PC-3 (cell line): ENCODE measurements around the gene TMEM229A. TPM values are rescaled to one million over a fixed set of nuclear protein-coding genes. Genes with fewer than 3 reads are reported as not detected.

Experiments used
- ATAC-seq: fragments of 200-7000 bp; cut with Tn5 transposase; 2 replicates; pipeline ENCODE4 v1.9.1; 2020; ENCODE audit warnings: mild to moderate bottlenecking, moderate library complexity
- BruUV-seq: library from RNA; stranded (reverse); fragments of 400-500 nt; replicated peaks from 2 replicates; lab custom pipeline; 2021; lab: Mats Ljungman, UMichigan
- CTCF ChIA-PET: fragments of 300-600 bp; sonication (Branson Sonifier 250); formaldehyde crosslinking; loops from one replicate; lab custom pipeline; 2022; ENCODE audit warnings: antibody characterized with exemption; lab: Charles Lee
- POLR2A ChIA-PET: fragments of 300-600 bp; sonication (Branson Sonifier 250); formaldehyde crosslinking; loops from one replicate; lab custom pipeline; 2022; ENCODE audit warnings: antibody characterized with exemption; ENCODE audit not compliant: unreplicated experiment; lab: Charles Lee
- DNase-seq: peaks from one replicate; pipeline ENCODE4 v3.0.0-alpha.2; 2015
- H2AFZ ChIP-seq: fragments of 300-600 bp; sonication (generic); 2 replicates; pipeline ENCODE4 v1.6.0; 2016; ENCODE audit warnings: antibody characterized with exemption, low read length
- H3F3A ChIP-seq: fragments of 300-600 bp; sonication (generic); one replicate; pipeline ENCODE4 v1.6.0; 2017; ENCODE audit warnings: antibody characterized with exemption, low read length, control low read depth, mild to moderate bottlenecking; ENCODE audit not compliant: unreplicated experiment
- H3K27ac ChIP-seq: fragments of 300-600 bp; sonication (generic); 2 replicates; pipeline ENCODE4 v1.5.1; 2016; ENCODE audit warnings: mild to moderate bottlenecking, low read length
- H3K27me3 ChIP-seq: fragments of 300-600 bp; sonication (generic); 2 replicates; pipeline ENCODE4 v1.6.1; 2016; ENCODE audit warnings: low read length, mixed read lengths
- H3K36me3 ChIP-seq: fragments of 300-600 bp; sonication (generic); 2 replicates; pipeline ENCODE4 v1.6.1; 2016; ENCODE audit warnings: low read depth, mixed run types, low read length, mixed read lengths
- H3K4me1 ChIP-seq: fragments of 300-600 bp; sonication (generic); 2 replicates; pipeline ENCODE4 v1.5.1; 2016; ENCODE audit warnings: low read length; ENCODE audit not compliant: insufficient read depth
- H3K4me2 ChIP-seq: fragments of 300-600 bp; sonication (generic); 2 replicates; pipeline ENCODE4 v1.6.0; 2016; ENCODE audit warnings: low read length
- H3K4me3 ChIP-seq: fragments of 300-600 bp; sonication (generic); 2 replicates; pipeline ENCODE4 v1.5.1; 2016; ENCODE audit warnings: mild to moderate bottlenecking, low read length, mixed read lengths
- H3K79me2 ChIP-seq: fragments of 300-600 bp; sonication (generic); 2 replicates; pipeline ENCODE4 v1.6.1; 2017; ENCODE audit warnings: low read length, mixed read lengths
- H3K9ac ChIP-seq: fragments of 300-600 bp; sonication (generic); 2 replicates; pipeline ENCODE4 v1.6.0; 2016; ENCODE audit warnings: mild to moderate bottlenecking, low read length
- H3K9me2 ChIP-seq: fragments of 300-600 bp; sonication (generic); replicated peaks from 2 replicates; pipeline ENCODE4 v1.6.1; 2016; ENCODE audit warnings: mixed run types, low read length, mixed read lengths
- H3K9me3 ChIP-seq: fragments of 300-600 bp; sonication (generic); 2 replicates; pipeline ENCODE4 v1.6.1; 2016; ENCODE audit warnings: low read length, mixed read lengths
- H4K20me1 ChIP-seq: fragments of 300-600 bp; sonication (generic); 2 replicates; pipeline ENCODE4 v1.6.1; 2016; ENCODE audit warnings: low read length, mixed read lengths
- EZH2 ChIP-seq: fragments of 300-600 bp; sonication (generic); IDR thresholded peaks from one replicate; pipeline ENCODE4 v1.6.1; 2017; ENCODE audit warnings: antibody characterized with exemption, mild to moderate bottlenecking, low read length; ENCODE audit not compliant: unreplicated experiment
- EZH2phosphoT487 ChIP-seq: fragments of 300-600 bp; sonication (generic); IDR thresholded peaks from 2 replicates; pipeline ENCODE4 v1.6.1; 2018; ENCODE audit warnings: mild to moderate bottlenecking, antibody characterized with exemption, low read length, borderline replicate concordance
- intact Hi-C: fragments of 100-400 bp; cut with micrococcal nuclease; formaldehyde crosslinking; loops from 2 replicates; pipeline ENCODE4 v1.9.0; 2023
- total RNA-seq: library from RNA; depleted of rRNA; stranded (reverse); fragments of >200 nt; gene quantifications from 2 replicates; pipeline ENCODE4 v1.2.3, GENCODE V29; 2014
- TF ChIP-seq, protein P1 (sequence below): fragments of 300-600 bp; sonication (generic); conservative IDR thresholded peaks from 2 replicates; pipeline ENCODE4 v1.5.1; 2017; ENCODE audit warnings: antibody characterized with exemption, low read depth, mild to moderate bottlenecking, low read length

TMEM229A gene
- total RNA-seq, 1 experiment from 2014 or later, result not detected

DNA sequence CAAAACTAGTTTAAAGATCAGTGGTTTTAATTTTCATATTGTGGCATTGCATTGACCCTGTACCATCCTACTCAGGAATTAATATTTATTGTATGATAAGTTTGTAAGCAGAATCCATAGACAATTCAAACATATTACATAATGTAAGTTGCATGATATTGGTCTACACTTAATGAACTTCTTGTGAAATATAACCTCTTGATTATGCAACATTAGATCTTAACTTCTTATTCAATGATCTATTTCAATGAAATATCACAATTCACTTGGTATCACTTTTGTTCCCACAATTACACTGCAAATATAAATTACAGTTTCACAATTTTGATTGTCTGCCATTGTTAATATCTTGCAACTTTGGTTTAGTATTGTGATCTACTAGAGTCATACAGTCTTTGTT, 44.0 kb upstream of the TMEM229A start:
- no peaks in the 10 kb centered on the region for H4K20me1 ChIP-seq
- no peak overlapping the region for H2AFZ ChIP-seq
- intact Hi-C loops, result no loop called here
- DNase-seq (no peak), ATAC-seq (no peak)
- peaks cover 14% of the 10 kb centered on the region for H3K4me1 ChIP-seq
- H3K27ac ChIP-seq, result no peak overlapping the region
- no peak overlapping the region for H3K9ac ChIP-seq
- no peak overlapping the region for H3K4me3 ChIP-seq
- H3K9me2 ChIP-seq, result no peaks in the 10 kb centered on the region
- CTCF ChIA-PET, result no interaction called here
- TF ChIP-seq EZH2phosphoT487 (no peak), EZH2 (no peak)
- TF ChIP-seq, protein P1, sequence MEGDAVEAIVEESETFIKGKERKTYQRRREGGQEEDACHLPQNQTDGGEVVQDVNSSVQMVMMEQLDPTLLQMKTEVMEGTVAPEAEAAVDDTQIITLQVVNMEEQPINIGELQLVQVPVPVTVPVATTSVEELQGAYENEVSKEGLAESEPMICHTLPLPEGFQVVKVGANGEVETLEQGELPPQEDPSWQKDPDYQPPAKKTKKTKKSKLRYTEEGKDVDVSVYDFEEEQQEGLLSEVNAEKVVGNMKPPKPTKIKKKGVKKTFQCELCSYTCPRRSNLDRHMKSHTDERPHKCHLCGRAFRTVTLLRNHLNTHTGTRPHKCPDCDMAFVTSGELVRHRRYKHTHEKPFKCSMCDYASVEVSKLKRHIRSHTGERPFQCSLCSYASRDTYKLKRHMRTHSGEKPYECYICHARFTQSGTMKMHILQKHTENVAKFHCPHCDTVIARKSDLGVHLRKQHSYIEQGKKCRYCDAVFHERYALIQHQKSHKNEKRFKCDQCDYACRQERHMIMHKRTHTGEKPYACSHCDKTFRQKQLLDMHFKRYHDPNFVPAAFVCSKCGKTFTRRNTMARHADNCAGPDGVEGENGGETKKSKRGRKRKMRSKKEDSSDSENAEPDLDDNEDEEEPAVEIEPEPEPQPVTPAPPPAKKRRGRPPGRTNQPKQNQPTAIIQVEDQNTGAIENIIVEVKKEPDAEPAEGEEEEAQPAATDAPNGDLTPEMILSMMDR, result no peak
- no peaks in the 10 kb centered on the region for H3K79me2 ChIP-seq
- POLR2A ChIA-PET, result no interaction called here
- no peak overlapping the region for H3K4me2 ChIP-seq
- no peaks in the 10 kb centered on the region for H3K36me3 ChIP-seq
- H3K9me3 ChIP-seq, result no peaks in the 10 kb centered on the region
- no peaks in the 10 kb centered on the region for H3K27me3 ChIP-seq
- no peaks in the 10 kb centered on the region for H3F3A ChIP-seq
- BruUV-seq, result no TSS peak

DNA sequence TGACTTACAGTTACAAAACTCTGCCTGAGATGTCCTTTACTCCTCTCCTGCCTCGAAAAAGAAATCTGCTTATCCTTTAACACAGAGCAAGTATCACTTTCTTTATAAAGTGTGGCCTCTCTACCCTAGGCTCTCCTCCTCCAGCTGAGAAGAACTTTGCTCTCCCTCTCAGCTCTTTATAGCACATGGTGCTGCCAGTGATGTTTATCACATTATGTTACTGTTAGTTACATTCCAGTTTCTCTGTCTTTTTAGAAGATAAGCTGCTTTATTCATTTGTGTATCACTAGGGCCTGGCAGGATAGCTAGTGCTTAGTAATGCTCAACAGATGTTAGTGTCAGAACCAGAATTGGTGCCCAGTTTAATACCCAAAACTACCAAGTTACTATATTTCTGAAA, 41.1 kb upstream of the TMEM229A start:
- Histone ChIP-seq H4K20me1 (no peaks in the 10 kb centered on the region), H2AFZ (no peak overlapping the region), H3K9ac (no peak overlapping the region), H3K9me3 (no peaks in the 10 kb centered on the region), H3K79me2 (no peaks in the 10 kb centered on the region), H3K9me2 (no peaks in the 10 kb centered on the region), H3K4me2 (no peak overlapping the region), H3F3A (no peaks in the 10 kb centered on the region), H3K27ac (no peak overlapping the region), H3K27me3 (no peaks in the 10 kb centered on the region), H3K36me3 (no peaks in the 10 kb centered on the region), H3K4me1 (peaks cover 14% of the 10 kb centered on the region), H3K4me3 (no peak overlapping the region)
- CTCF ChIA-PET, result no interaction called here
- no TSS peak for BruUV-seq
- TF ChIP-seq, protein P1, result no peak
- TF ChIP-seq EZH2phosphoT487 (no peak), EZH2 (no peak)
- intact Hi-C loops, result no loop called here
- ATAC-seq, result no peak
- POLR2A ChIA-PET, result interaction anchor here (0.6 kb wide), 1 partner anchor 421 kb away, joined by 7 read pairs; no protein-coding TSS in a partner anchor
- no peak for DNase-seq

DNA sequence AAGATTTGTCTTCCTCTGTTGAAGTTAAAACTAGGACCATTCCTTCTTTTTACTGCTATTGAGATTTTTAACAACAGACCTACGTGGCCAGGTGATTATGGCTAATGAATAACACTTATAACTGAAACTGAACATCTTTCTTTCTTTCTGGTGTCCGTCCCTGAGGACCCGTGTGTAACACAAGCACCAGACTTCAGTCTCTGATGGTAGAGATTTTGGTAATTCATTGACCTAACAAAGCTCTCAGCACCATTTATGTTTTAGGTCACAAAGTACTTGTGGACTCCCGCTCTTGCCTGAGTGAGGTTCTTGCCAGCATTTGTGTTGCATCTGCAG, 40.4 kb upstream of the TMEM229A start:
- no peak overlapping the region for H3K9ac ChIP-seq
- H3F3A ChIP-seq, result no peaks in the 10 kb centered on the region
- no peaks in the 10 kb centered on the region for H4K20me1 ChIP-seq
- ATAC-seq, result no peak
- H3K36me3 ChIP-seq, result no peaks in the 10 kb centered on the region
- ChIA-PET POLR2A (no interaction called here), CTCF (no interaction called here)
- H3K4me3 ChIP-seq, result no peak overlapping the region
- H3K27me3 ChIP-seq, result no peaks in the 10 kb centered on the region
- TF ChIP-seq EZH2 (no peak), EZH2phosphoT487 (no peak)
- TF ChIP-seq, protein P1, result no peak
- H3K27ac ChIP-seq, result peak overlapping the region; percentile 18; the same call in 1 of the 2 replicates
- H3K9me2 ChIP-seq, result no peaks in the 10 kb centered on the region
- no peaks in the 10 kb centered on the region for H3K9me3 ChIP-seq
- peak overlapping the region; percentile 22; the same call in 1 of the 2 replicates for H2AFZ ChIP-seq
- no peaks in the 10 kb centered on the region for H3K79me2 ChIP-seq
- peaks cover 14% of the 10 kb centered on the region for H3K4me1 ChIP-seq
- DNase-seq, result no peak
- BruUV-seq, result no TSS peak
- intact Hi-C loops, result no loop called here
- peak overlapping the region; percentile 42 for H3K4me2 ChIP-seq
